ENCODE data around the gene EIF2AK2. TPM values are rescaled to one million over a fixed set of nuclear protein-coding genes. Genes with fewer than 3 reads are reported as not detected.

The EIF2AK2 gene
- total and polyA plus RNA-seq, 7 donors, result 4.8 to 38.5 (median 26.9) TPM

DNA sequence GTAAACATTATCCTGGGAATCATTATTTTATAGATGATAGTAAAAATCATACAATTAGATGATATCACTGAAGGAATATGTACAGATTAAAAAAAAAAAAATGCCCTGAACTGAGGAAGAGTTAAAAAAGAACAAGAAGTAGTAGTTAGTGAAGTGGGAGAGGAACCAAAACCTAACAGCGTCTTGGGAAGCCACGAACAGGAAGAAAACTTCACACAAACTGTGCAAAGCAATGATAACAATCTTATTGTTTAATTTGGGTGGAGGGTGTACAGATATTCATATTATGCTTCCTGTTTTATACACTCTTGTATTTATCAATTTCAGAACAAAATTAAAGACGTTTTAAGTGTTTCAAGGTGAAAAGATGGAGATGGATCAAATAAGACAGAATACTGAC is 76.1 kb downstream of the EIF2AK2 start:
- WGBS, 2 donors, result 32% methylated on average over 3 of the region's 3 CpGs
- Histone ChIP-seq H3K9me3 (no peaks in the 10 kb centered on the region), H3K27me3 (no peaks in the 10 kb centered on the region), H3K4me3 (no peak overlapping the region), H3K36me3 (peaks cover 0 to 44% (median 5%) of the 10 kb centered on the region in 4 donors), H3K27ac (no peak overlapping the region), H3K4me1 (peaks cover 0 to 24% (median 19%) of the 10 kb centered on the region in 4 donors)
- DNase-seq, result no peak
- TF ChIP-seq POLR2A (IDR thresholded peaks at IDR 0.05) (no peak), POLR2AphosphoS5 (IDR thresholded peaks at IDR 0.05) (no peak), EP300 (IDR thresholded peaks at IDR 0.05) (no peak)
- TF ChIP-seq, protein P1, sequence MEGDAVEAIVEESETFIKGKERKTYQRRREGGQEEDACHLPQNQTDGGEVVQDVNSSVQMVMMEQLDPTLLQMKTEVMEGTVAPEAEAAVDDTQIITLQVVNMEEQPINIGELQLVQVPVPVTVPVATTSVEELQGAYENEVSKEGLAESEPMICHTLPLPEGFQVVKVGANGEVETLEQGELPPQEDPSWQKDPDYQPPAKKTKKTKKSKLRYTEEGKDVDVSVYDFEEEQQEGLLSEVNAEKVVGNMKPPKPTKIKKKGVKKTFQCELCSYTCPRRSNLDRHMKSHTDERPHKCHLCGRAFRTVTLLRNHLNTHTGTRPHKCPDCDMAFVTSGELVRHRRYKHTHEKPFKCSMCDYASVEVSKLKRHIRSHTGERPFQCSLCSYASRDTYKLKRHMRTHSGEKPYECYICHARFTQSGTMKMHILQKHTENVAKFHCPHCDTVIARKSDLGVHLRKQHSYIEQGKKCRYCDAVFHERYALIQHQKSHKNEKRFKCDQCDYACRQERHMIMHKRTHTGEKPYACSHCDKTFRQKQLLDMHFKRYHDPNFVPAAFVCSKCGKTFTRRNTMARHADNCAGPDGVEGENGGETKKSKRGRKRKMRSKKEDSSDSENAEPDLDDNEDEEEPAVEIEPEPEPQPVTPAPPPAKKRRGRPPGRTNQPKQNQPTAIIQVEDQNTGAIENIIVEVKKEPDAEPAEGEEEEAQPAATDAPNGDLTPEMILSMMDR (IDR thresholded peaks at IDR 0.05), result no peak
- intact Hi-C loops (cut with DNase I), result loop anchor here (10.0 kb wide), 1 partner anchor 154 kb away; the partner anchor contains the start of genes CEBPZ and NDUFAF7

DNA sequence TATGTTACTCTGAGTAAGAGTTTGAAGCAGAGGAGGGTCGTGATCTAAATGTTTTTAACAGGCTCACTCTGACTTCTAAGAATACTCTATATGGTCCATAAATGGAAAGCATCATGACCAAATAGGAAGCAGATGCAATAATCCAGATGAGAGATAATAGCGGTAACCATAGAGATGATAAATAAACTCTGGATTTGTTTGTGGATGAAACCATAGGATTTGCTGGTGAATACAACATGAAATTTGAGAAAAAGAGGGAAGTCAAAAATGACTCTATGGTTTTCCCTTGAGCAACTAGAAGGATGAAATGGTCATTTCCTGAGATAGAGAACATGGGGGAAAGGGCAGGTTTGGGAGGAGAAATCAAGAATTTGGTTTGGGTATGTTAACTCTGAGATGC is 76.5 kb downstream of the EIF2AK2 start:
- intact Hi-C loops (cut with DNase I), result loop anchor here (10.0 kb wide), 1 partner anchor 155 kb away; the partner anchor contains the start of genes CEBPZ and NDUFAF7
- whole genome bisulfite sequencing, 2 donors, result 63 to 76% methylated on average over 2 of the region's 2 CpGs
- Histone ChIP-seq H3K36me3 (peaks cover 0 to 48% (median 5%) of the 10 kb centered on the region in 4 donors), H3K27ac (no peak overlapping the region), H3K27me3 (no peaks in the 10 kb centered on the region), H3K4me1 (peaks cover 0 to 23% (median 15%) of the 10 kb centered on the region in 4 donors), H3K4me3 (no peak overlapping the region), H3K9me3 (no peaks in the 10 kb centered on the region)
- no peak for DNase-seq
- TF ChIP-seq POLR2A (IDR thresholded peaks at IDR 0.05) (no peak), EP300 (IDR thresholded peaks at IDR 0.05) (no peak)

- no peak overlapping the region for H3K4me3 ChIP-seq
- H3K27ac ChIP-seq, result no peak overlapping the region
- no peaks in the 10 kb centered on the region for H3K27me3 ChIP-seq
- 97 to 98% methylated on average over 2 of the region's 2 CpGs for WGBS, 2 donors
- H3K4me1 ChIP-seq, result no peaks in the 10 kb centered on the region
- peaks cover 0 to 93% (median 24%) of the 10 kb centered on the region in 4 donors for H3K36me3 ChIP-seq
- DNase-seq, result no peak
- TF ChIP-seq EP300 (IDR thresholded peaks at IDR 0.05) (no peak), POLR2AphosphoS5 (IDR thresholded peaks at IDR 0.05) (no peak), POLR2A (IDR thresholded peaks at IDR 0.05) (no peak)
- TF ChIP-seq, protein P1 (IDR thresholded peaks at IDR 0.05), result no peak
- intact Hi-C loops (cut with DNase I), result no loop called here
- H3K9me3 ChIP-seq, result no peaks in the 10 kb centered on the region
These were observed 85.8 kb downstream of the EIF2AK2 start for GRCh38 chr2:37070931-37071330.

DNA sequence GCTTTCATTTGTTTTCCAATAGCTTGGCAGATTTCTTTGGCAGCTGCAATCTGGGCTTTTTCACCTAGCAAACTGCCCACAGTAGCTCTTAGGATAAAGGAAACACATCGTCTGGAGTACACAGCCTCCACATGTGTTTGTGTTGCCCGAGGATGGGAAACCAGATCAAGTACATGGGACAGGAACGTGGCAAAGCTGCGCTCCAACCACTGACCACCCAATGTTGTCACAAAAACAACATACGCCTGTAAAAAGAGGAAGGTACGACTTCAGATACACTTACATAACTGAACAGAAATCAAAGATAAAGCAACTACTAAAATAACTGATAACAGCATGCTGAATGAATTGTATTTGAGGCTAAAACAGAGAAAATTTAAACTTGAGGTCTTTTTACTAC is 88.1 kb downstream of the EIF2AK2 start:
- no peak overlapping the region for H3K4me3 ChIP-seq
- no peaks in the 10 kb centered on the region for H3K4me1 ChIP-seq
- intact Hi-C loops (cut with DNase I), result no loop called here
- no peaks in the 10 kb centered on the region for H3K9me3 ChIP-seq
- no peak overlapping the region for H3K27ac ChIP-seq
- TF ChIP-seq, protein P1 (IDR thresholded peaks at IDR 0.05), result no peak
- no peak for TF ChIP-seq EP300 (IDR thresholded peaks at IDR 0.05)
- TF ChIP-seq POLR2A (IDR thresholded peaks at IDR 0.05), result no peak
- TF ChIP-seq POLR2AphosphoS5 (IDR thresholded peaks at IDR 0.05), result no peak
- 84 to 88% methylated on average over 6 of the region's 6 CpGs for WGBS, 2 donors
- no peaks in the 10 kb centered on the region for H3K27me3 ChIP-seq
- DNase-seq, result no peak
- peaks cover 6 to 93% (median 37%) of the 10 kb centered on the region in 4 donors for H3K36me3 ChIP-seq

DNA sequence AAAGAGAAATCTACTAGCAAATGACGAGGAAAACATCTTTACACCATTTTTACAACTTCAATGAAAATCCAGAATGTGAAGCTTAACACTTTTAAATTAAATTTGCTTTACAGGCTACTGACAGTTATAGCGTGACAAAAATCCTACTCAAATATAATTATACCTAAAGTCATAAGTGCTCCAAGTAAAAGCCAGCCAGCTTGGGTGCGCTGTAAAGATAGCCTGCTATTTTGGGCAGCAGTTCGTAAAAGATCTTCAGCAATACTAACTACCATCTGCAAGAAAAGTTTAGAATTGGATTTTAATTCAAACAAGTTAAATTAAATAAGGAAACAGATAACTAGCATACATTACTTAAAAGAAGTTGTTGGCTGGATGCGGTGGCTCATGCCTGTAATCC is 95.0 kb downstream of the EIF2AK2 start:
- H3K27me3 ChIP-seq, result no peaks in the 10 kb centered on the region
- peaks cover 11 to 98% (median 37%) of the 10 kb centered on the region in 4 donors for H3K36me3 ChIP-seq
- WGBS, 2 donors, result 95 to 96% methylated on average over 5 of the region's 5 CpGs
- H3K4me3 ChIP-seq, result no peak overlapping the region
- intact Hi-C loops (cut with DNase I), result no loop called here
- H3K9me3 ChIP-seq, result no peaks in the 10 kb centered on the region
- H3K27ac ChIP-seq, result no peak overlapping the region
- H3K4me1 ChIP-seq, result no peaks in the 10 kb centered on the region
- no peak for TF ChIP-seq EP300 (IDR thresholded peaks at IDR 0.05)
- TF ChIP-seq POLR2A (IDR thresholded peaks at IDR 0.05), result no peak
- TF ChIP-seq POLR2AphosphoS5 (IDR thresholded peaks at IDR 0.05), result no peak
- TF ChIP-seq, protein P1 (IDR thresholded peaks at IDR 0.05), result no peak
- no peak for DNase-seq
